GM13976 (cell line): ENCODE measurements around the gene ADA.
"Not testable (repeated sequence)": the region's sequence is repeated elsewhere in the genome, so short reads cannot be mapped to it uniquely, and the experiment has no call there.

ENCODE experiments used
- DNase-seq: peaks from one replicate; pipeline ENCODE4 v3.0.0; 2012; ENCODE audit warnings: low spot score
- in situ Hi-C: fragments of 300-500 bp; cut with MboI; formaldehyde crosslinking; loops from one replicate; pipeline ENCODE4 v1.12.0; 2022; ENCODE audit warnings: low sequenced_read_pairs, mixed read lengths, inconsistent platforms; ENCODE audit not compliant: unreplicated experiment
- TF ChIP-seq, protein P1 (sequence below): IDR thresholded peaks from 2 replicates; pipeline ENCODE4 v1.5.1; 2012; ENCODE audit warnings: borderline replicate concordance, mild to moderate bottlenecking; ENCODE audit not compliant: insufficient read depth; ENCODE audit errors: extremely low read depth, missing control alignments, control extremely low read depth

ADA gene

DNA sequence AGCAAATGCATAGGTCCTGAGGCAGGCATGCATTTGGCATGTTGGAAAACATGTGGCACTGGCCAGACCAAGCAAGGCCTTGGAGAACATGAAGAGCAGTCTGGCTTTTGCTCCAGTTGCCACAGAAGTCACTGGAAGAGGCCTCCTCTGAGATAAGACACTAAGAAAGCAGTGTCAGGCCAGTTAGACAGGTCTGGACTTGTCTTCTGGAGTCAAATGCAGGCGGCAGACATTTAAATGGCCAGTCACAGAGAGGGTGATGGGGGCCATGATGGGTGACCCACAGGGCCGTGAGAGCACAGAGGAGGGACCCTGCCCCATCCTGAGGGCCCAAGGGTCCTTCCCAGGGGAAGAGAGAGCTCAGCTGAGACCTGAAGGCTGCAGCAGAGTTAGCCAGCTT lies 26.7 kb upstream of the ADA start:
- TF ChIP-seq, protein P1, sequence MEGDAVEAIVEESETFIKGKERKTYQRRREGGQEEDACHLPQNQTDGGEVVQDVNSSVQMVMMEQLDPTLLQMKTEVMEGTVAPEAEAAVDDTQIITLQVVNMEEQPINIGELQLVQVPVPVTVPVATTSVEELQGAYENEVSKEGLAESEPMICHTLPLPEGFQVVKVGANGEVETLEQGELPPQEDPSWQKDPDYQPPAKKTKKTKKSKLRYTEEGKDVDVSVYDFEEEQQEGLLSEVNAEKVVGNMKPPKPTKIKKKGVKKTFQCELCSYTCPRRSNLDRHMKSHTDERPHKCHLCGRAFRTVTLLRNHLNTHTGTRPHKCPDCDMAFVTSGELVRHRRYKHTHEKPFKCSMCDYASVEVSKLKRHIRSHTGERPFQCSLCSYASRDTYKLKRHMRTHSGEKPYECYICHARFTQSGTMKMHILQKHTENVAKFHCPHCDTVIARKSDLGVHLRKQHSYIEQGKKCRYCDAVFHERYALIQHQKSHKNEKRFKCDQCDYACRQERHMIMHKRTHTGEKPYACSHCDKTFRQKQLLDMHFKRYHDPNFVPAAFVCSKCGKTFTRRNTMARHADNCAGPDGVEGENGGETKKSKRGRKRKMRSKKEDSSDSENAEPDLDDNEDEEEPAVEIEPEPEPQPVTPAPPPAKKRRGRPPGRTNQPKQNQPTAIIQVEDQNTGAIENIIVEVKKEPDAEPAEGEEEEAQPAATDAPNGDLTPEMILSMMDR = no peak
- in situ Hi-C loops = no loop called here
- DNase-seq = no peak

DNA sequence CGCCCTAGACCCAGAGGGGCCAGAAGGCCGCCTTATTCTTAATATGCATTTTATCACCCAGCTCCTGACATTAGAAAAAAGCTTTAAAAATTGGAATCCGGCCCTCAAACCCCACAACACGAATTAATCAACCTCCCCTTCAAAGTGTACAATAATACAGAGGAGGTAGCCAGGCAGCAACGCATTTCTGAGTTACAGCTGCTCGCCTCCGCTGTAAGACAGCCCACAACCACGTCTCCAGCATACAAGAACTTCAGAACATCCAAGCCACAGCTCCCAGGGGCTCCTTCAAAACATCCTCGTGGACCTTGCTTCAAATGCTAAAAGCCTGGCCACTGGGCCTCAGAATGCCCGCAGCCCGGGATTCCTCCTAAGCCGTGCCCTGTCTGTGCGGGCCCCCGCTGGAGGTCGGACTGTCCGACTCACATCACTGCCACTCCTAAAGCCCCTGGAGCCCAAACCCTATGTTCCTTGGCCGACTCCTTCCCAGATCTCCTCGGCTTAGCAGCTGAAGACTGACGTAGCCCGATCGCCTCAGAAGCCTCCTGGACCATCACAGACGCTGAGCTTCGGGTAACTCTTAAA lies 20.9 kb upstream of the ADA start:
- DNase-seq, in situ Hi-C loops: not testable (repeated sequence)

DNA sequence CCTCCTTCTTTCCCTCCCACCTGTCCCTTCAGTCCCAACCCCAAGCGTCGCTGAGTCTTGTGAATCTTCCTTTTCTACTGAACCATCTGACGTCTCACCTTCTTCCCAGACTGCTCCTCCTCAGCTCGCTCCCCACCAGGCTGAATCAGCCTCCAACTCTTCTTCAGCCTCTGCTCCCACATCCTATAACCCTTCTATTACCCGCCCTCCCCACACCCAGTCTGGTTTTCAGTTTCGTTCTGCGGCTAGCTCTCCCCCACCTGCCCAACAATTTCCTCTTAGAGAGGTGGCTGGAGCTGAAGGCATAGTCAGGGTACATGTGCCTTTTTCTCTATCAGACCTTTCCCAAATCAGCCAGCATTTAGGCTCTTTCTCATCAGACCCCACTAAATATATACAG lies 20.0 kb upstream of the ADA start:
- DNase-seq = peak; percentile 63
- in situ Hi-C loops = not testable (repeated sequence)

DNA sequence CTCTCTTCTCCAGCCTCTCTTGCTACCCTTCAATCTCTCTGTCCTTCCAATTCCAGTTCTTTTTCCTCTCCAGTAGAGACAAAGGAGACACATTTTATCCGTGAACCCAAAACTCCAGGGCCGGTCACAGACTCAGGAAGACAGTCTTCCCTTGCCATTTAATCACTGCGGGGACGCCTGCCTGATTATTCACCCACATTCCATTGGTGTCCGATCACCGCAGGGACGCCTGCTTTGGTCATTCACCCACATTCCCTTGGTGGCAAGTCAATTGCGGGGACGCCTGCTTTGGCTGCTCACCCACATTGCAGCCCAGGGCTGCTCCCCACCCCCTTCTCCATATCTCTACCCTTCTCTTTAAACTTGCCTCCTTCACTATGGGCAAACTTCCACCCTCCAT lies 19.4 kb upstream of the ADA start:
- in situ Hi-C loops, DNase-seq: not testable (repeated sequence)

DNA sequence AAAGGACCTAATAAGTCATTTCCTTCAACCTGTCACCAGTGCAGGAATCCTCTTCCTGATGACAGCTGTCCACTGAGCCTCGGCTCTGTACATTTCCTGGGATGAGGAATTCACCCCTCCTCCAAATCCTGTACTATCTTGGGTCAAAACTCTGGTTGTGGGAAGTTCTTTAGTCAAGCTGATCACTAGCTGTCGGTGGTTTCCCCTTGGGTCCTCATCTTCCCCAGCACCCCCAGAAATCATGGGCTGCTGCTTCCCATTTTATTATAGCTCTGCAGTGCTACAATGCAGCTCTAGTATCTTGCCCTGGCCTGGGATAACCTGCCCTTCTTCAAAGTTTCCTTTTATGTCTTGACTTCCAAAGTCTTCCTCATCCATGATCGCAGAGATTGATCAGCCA lies 14.6 kb upstream of the ADA start:
- in situ Hi-C loops = no loop called here
- TF ChIP-seq, protein P1 = no peak
- no peak for DNase-seq

DNA sequence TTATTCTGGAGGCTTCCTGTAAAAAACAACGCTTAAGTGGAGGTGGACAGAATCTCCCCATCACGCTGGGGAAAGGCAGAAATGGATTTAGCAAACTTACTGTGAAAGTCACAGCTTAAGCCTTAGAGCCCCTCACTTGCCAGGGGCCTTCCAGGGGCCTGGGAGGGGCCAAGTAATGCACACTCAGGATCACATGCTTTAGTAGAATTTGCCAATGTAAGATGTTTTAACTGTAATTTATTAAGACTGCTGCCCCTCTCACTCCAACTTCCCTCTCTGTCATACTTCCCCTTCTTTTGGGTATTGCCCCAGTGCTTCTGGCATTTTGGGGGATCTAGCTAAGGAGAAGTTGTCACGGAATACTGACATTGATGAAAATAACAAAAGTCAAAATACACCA lies 12.6 kb upstream of the ADA start:
- DNase-seq = no peak
- in situ Hi-C loops = no loop called here
- TF ChIP-seq, protein P1 = no peak

DNA sequence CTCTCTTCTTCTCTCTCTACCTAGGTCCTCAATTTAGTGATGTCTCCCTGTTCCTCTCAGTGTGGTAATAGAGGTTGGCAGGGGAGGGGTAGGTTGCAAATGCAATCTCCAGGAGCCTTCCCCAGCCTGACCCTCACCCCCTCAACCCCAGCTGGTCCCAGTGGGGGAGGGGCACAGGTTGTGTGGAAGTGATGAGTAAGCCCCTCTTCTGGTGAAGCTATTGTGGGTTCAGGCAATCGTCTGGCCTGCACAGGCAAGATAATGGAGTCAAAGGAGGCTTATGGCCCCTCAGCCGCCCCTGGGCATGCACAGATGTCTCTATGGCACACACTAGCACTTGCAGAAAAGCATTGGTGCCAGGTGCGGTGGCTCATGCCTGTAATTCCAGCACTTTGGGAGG lies 10.8 kb upstream of the ADA start:
- no peak for DNase-seq
- in situ Hi-C loops = no loop called here
- TF ChIP-seq, protein P1 = no peak

DNA sequence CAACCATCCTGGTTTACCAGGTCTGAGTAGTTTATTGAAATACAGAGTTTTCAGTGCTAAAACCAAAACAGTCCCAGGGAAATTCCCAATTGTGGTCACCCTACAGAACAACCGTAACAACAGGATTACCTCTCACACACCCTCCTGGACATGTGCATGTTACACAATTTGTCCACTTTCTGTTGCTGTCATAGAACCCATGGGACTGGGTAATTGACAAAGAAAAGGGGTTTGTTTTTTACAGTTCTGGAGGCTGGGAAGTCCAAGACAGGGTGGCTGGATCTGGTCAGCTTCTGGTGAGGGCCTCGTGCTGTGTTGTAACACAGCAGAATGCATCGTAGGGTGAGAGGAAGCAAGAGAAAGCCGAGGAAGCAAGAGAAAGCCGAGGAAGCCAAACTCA lies 9.1 kb upstream of the ADA start:
- no peak for DNase-seq
- TF ChIP-seq, protein P1 = no peak
- in situ Hi-C loops = no loop called here

DNA sequence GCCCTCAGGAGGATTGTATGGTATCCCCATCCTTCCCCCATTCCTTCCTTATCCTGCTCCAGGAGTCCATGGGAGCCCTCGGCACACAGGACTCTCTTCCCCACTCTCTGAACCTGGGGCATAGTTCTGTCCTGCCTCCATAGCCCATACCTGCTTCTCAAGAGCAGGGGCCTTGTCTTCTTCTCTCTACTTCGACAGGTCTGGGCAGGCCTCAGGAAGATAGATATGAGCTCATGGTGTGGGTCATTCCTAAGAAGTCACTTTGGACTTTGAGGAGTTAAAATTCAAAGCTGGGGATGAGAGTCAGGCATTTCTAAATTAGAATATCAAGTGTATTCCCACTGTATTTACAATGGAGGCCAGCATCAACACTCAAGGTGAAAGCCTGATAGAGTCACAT lies 8.4 kb upstream of the ADA start:
- TF ChIP-seq, protein P1 = no peak
- no peak for DNase-seq
- in situ Hi-C loops = no loop called here
